ENCODE data around the gene SSX2IP.
"Not testable (repeated sequence)": the region's sequence is repeated elsewhere in the genome, so short reads cannot be mapped to it uniquely, and the experiment has no call there.

Gene SSX2IP

DNA sequence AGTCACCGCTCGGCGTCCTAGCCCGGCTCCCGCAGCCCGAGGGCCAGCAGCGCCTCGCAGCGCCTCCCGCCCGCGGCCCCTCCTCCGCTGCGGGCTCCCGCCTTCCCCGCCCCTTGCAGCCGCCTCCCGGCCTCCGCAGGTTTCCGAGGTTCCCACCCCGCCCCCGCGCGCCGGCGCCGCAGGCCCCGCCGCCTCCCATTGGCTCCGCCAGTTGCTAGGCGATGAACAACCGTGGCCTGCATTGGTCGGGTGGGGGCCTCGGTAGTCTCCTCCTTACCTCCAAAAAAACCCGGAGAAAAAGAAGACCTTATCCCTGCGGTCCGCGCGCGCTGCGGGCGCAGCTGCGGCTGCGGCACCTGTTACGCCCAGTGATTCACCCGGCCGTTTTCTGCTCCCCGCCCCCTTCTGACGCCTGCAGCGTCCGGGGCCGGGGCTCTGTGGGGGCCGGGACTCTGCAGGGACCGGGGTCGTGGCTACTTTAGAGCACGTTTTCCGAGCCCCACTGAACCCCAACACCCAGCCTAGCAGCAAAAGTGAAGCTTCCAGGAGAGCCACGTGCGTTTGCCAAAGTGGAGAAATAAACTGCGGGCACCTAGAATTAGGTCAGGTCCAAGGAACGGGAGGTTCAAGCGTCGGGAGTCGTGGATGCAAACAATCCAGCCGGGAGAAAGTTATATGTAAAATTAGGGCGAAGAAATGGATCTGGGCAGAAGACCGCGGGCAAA lies at the start of gene SSX2IP:
Gene SSX2IP, minus strand, starts transcription at position 65 of the 725 bp plus-strand sequence. CDS start 19,242 bp downstream, outside the sequence.
- DNase-seq, result peak; percentile 99

GRCh38 chr1:84738237-84738636 lies 48.0 kb upstream of the SSX2IP start:
- no peak for DNase-seq

- DNase-seq, result peak; percentile 24
Measured at GRCh38 chr1:84737590-84737989, 47.3 kb upstream of the SSX2IP start.

GRCh38 chr1:84736944-84737343 lies 46.7 kb upstream of the SSX2IP start:
- DNase-seq, result no peak

GRCh38 chr1:84736445-84736844 lies 46.2 kb upstream of the SSX2IP start:
- DNase-seq, result peak; percentile 29

DNA sequence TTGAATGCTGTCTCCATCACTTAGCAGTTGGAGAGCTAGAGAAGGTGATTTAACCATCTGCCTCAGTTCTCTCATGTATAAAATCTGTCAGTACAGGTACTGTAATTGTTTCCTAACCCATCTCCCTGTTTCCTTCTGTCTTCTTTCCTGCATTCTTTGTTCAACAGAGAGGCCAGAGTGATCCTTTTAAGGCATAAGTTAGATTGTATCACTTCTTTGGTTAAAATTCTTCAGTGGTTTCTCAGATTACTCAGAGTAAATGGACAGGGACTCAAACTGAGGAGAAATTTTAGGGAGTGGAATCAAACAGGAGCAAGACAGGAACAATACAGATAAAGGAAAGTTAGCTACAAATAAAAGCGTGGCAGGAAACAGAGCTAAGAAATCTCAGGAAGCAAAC lies 45.2 kb upstream of the SSX2IP start:
- no peak for DNase-seq

DNA sequence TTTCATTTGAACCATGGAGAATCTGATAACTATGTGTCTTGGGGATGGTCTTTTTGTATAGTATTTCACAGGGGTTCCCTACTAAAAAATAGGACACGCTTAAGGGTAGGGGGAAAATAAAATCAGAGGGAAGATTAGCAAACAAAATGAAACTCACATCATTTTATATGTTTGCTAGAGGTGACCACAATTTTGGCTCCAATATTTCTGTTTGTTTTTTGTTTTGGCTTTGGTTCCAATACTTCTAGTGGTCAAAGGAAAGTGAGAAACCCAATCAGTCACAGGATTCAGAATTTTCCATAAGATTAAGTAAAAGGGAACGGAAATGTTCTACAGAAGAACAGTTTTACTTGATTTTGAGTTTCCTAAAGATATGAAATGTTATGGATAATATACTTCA lies 42.3 kb upstream of the SSX2IP start:
- no peak for DNase-seq

GRCh38 chr1:84731519-84731918 lies 41.3 kb upstream of the SSX2IP start:
- no peak for DNase-seq

DNA sequence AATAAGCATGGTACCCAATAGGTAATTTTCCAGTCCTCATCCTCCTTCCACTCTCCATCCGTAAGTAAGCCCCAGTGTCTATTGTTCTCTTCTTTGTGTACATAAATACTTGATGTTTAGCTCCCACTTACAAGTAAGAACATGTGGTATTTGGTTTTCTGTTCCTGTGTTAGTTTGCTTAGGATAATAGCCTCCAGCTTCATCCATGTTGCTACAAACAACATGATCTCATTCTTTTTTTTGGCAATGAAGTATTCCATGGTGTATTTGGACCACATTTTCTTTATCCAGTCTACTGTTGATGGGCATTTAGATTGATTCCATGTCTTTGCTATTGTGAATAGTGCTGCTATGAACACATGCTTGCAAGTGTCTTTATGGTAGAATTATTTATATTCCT lies 37.5 kb upstream of the SSX2IP start:
- not testable (repeated sequence) for DNase-seq

- DNase-seq, result no peak
Measured at GRCh38 chr1:84726593-84727499, 36.6 kb upstream of the SSX2IP start.

DNA sequence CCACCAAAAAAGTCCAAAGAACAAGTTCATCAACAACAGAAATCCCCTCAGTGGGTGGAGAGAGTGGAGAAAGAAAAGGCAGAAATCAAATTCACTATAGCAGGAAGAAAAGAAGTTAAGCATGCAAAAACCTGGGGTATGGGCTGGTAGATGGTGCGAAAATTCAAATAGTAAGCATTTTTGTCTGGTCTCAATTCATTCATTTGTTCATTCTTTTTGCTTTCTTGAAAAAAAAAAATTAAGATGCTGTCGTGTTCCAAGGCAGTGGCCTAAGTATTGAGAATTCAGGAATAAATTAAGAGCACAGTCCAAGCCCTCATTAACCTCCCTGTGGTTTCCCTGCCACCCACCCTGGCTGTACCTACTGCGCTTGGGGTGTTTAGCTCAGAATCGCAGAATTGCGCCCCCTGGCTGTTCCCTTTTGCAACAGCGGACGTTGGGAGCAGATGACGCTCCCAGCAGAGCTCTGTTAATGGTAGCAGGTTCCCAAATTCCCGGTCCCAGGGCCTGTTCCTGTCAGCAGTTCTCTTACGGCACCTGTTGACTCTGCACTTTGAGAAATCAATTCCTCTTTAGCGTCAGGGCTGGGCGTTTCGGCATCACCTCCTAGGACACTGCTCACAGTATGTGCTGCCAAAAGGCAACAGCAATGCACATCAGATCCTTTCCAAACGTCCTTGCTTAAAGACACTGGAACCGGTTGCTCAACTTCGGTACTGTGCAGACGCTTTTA lies 34.0 kb upstream of the SSX2IP start:
- DNase-seq, result peak; percentile 58

DNA sequence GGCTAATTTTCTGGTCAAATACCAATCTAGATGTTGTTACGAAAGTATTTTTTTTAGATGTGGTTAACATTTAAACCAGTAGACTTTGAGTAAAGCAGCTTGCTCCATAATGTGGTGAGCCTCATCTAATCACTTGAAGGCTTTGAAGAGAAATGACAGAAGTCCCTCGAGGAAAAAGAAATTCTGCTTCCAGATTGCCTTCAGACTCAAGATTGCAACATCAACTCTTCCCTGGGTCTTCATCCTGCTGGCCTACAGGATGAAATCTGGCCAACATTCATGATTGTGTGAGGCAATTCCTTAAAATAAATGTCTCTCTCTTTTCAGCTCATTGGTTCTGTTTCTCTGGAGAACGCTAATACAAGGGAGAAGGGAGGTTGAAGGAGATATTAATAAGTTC lies 32.5 kb upstream of the SSX2IP start:
- no peak for DNase-seq

DNA sequence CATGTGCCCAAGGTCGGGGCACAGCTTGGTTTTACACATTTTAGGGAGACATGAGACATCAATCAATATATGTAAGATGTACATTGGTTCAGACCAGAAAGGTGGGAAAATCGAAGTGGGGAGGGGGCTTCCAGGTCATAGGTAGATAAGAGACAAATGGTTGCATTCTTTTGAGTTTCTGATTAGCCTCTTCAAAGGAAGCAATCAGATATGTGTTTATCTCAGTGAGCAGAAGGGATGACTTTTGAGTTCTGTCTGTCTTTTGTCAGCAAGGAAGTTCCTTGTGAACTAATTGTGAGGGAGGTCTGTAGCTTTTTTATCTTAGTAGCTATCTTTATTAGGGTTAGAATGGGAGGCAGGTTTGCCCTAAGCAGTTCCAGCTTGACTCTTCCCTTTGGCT lies 31.6 kb upstream of the SSX2IP start:
- DNase-seq, result peak; percentile 15

DNA sequence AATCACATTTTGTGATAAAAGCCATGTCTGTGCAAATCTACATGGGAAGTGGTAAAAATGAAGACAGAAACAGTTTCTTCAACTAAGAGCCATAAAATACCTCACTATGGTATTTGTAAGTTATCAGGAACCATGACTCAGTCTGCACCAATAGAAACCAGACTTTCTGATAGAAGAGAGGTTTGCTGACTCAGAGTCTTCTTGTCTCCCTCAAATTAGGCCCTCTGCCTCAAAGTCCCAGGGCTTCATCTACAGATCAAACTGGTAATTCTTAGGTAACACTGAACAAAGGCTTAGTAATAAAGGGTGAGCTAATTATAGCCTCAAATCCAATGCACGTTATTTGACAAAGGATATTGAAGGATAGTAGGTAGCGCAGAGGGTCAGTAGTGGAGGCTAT lies 30.9 kb upstream of the SSX2IP start:
- DNase-seq, result peak; percentile 68

DNA sequence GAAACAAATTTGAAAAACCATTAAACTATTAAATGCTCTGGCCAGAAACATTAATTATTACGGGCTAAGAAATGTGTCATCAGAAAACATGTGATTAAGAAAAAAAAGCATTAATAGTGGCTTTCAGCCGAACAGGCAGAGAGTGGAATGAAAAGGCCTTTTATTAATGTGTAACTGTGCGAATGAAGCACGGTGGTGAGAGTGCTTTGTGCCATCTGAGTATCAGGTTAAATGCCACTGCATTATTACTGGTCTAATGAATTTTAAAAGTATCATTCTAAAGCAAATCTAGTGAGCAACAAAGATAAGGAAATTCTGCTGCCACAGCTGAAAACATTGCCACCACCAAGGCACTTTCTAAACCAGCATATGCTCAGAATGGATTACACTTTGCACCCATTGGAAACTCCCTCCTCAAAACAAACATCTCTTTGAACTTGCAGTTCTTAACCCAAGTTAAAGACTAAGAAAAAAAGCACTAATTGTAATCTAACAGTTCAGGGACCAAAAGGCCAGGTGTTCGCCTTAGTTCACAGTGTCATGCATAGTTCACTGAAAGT lies 30.0 kb upstream of the SSX2IP start:
- DNase-seq, result no peak

- no peak for DNase-seq
Measured at GRCh38 chr1:84719543-84720217, 29.4 kb upstream of the SSX2IP start.

- DNase-seq, result no peak
Measured at GRCh38 chr1:84715342-84716019, 25.2 kb upstream of the SSX2IP start.

DNA sequence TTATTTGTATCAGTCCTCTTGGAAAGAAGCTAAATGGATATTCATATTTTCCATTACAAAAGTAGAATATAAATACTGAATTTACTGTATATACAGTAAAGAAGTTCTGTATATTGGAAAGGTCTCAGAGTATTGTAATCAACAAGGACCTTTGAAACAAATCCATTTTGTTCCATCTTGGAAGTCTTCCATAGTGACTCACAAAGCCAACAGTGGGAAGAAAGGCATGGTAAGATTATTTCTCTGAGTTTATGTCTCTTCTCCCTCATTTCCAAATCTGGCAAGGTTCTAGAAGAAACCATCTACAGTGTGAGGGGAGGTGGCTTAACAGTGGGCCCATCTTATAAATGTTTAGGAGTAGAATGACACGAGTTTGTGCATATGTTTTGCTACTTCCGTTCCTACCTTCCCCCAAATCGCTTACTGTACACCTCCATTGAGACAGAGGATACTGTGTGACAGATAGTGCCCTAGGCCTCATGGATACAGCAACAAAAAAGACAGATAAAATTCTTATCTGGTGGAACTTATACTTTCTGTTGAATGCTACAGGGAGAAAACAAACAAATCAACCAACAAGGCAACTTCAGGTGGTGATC lies 22.1 kb upstream of the SSX2IP start:
- DNase-seq, result no peak

DNA sequence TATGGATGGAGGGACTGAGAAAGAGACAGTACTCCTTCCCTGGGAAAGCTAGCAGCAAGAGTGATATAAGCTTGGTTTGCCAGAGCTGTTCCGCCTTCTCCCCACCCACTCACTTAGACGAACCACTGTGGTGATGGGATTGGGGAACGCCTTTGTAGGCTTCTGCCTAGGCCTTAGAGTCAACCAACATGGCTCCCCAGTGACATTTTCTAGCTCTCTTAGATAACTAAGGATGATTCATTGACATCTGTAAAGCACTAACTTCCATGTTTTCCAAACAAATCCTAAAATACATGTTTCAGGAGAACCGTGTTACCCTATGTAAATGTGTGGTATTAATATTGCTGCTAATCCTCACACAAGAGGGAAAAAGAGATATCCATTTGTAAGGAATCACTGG lies 21.6 kb upstream of the SSX2IP start:
- no peak for DNase-seq

DNA sequence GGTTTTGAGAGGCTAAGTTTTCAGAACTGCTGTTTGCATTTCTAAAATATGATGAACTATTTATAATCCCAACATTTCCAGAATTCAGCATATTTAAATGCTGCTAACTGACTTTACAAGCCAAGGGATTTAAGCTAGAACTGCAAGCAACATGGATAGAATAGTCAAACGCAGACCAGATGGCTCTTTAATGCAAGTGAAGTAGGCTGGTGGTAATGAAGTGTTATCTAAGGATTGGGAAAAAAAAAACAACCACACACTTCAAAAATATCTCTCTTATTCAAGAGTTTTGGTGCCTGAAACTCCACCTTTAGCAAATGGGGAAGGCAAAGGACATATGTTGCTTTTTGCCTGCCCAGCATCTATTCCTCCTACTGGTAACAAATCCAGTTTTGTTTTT lies 20.9 kb upstream of the SSX2IP start:
- DNase-seq, result no peak

DNA sequence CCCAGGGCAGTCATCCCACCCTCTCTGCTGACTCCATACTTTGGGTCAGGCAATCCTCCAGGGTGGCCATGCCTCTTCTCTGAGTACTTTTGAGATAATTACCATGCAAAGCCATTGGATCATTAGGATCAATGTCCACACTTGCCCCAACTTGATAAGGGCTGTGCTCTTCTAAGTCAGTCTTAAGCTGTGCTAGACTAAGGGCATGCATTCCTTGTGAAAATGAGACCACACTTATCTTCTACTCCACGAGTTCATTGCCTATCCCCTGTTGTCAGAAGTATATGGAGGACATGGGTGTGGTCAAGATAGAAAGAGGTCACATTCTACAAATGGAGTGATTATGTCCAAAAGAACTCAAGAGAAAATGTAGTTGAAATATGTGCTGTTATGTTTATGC lies 18.9 kb upstream of the SSX2IP start:
- no peak for DNase-seq

DNA sequence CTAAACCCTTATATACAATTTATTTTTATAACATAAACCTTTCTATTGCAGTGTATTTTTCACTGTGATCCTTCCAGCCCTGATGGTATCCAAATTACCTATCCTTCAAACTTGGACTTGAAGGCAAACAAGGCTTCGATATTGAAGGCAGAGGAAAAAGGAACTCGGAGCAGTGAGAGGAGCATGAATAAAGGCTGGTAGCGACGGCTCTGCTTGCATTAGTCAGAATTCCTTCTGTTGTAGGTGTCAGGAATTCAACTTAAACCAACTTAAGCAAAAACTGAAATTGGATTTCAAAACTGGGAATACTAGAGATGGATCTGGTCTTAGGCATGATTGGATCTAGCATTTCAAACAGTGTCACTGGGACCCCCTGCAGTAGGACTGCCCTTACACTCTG lies 17.8 kb upstream of the SSX2IP start:
- no peak for DNase-seq

Data from OCI-M1 (cell line).